GM13976 (cell line): ENCODE data around the gene SORBS1.
A peak's percentile ranks its signal among the peaks of the same experiment; 100 is the strongest.

Experiments used
- DNase-seq: peaks from one replicate; pipeline ENCODE4 v3.0.0; 2012; ENCODE audit warnings: low spot score
- in situ Hi-C: fragments of 300-500 bp; cut with MboI; formaldehyde crosslinking; loops from one replicate; pipeline ENCODE4 v1.12.0; 2022; ENCODE audit warnings: low sequenced_read_pairs, mixed read lengths, inconsistent platforms; ENCODE audit not compliant: unreplicated experiment
- TF ChIP-seq, protein P1 (sequence below): IDR thresholded peaks from 2 replicates; pipeline ENCODE4 v1.5.1; 2012; ENCODE audit warnings: borderline replicate concordance, mild to moderate bottlenecking; ENCODE audit not compliant: insufficient read depth; ENCODE audit errors: extremely low read depth, missing control alignments, control extremely low read depth

SORBS1 gene

DNA sequence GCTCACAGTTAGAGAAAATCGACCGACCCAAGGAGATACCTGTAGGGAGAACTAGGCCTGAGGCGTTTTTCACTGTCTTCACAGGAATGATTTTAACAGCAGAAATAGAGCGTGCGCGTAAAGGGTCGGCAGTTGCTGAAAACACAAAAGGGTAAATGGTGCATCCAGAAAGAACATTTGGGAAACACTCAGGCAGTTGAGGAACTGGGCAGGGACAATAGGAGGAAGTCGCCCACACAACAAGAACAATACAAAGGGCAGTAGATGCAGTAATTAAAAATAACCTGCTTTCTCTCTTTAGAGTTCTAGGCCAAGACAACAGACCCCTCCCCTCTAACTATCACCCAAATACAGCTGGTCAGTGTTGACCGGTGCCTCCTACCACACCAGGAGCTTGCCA, 126.6 kb downstream of the SORBS1 start:
- DNase-seq: no peak
- in situ Hi-C loops: no loop called here
- TF ChIP-seq, protein P1, sequence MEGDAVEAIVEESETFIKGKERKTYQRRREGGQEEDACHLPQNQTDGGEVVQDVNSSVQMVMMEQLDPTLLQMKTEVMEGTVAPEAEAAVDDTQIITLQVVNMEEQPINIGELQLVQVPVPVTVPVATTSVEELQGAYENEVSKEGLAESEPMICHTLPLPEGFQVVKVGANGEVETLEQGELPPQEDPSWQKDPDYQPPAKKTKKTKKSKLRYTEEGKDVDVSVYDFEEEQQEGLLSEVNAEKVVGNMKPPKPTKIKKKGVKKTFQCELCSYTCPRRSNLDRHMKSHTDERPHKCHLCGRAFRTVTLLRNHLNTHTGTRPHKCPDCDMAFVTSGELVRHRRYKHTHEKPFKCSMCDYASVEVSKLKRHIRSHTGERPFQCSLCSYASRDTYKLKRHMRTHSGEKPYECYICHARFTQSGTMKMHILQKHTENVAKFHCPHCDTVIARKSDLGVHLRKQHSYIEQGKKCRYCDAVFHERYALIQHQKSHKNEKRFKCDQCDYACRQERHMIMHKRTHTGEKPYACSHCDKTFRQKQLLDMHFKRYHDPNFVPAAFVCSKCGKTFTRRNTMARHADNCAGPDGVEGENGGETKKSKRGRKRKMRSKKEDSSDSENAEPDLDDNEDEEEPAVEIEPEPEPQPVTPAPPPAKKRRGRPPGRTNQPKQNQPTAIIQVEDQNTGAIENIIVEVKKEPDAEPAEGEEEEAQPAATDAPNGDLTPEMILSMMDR: no peak

DNA sequence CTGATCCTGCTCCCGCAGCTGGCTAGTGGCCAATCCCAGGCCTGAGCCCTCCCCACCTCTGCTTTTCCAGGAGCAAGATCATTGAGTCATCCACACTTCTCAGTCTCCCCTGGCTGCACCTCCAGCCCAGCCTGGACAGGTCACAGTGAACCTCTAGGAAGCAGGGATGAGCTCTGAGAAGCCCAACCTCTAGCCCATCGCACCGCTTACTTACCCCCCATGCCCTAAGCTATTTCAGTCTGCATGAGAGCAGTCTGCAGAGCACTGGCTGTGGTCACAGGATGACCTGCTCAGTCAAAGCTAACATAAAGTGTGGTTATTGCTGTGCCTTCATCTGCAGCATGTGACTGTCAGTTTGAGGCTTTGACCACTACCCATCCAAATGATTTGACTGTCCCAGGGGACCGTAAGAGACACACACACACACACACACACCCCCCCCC, 129.2 kb downstream of the SORBS1 start:
- TF ChIP-seq, protein P1: no peak
- DNase-seq: peak; percentile 43
- in situ Hi-C loops: no loop called here

GRCh38 chr10:95430231-95430951, 130.8 kb downstream of the SORBS1 start:
- in situ Hi-C loops: no loop called here
- DNase-seq: peak; percentile 83
- TF ChIP-seq, protein P1: peak; percentile 85

DNA sequence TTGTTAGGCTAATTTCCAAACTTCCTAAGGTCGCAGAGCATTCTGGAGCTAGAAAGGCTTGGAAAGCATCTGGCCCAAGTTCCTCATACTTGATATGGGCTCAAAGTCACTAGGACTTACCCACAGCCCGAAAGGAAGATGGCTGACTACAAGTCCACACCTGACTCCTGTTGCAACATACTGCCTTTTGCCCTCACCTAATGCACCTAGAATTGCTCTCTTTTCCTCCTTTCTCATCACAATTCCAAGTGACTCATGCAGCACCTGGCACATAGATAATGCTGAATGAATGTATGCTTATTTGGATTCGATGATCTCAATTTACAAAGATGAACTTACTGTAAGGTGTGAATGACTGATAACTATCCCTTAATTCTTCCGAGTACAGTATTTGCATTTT, 131.5 kb downstream of the SORBS1 start:
- in situ Hi-C loops: no loop called here
- no peak for DNase-seq
- TF ChIP-seq, protein P1: no peak

- in situ Hi-C loops: no loop called here
- TF ChIP-seq, protein P1: no peak
- no peak for DNase-seq
Observed at GRCh38 chr10:95428701-95429100, 132.5 kb downstream of the SORBS1 start.

- TF ChIP-seq, protein P1: no peak
- in situ Hi-C loops: no loop called here
Observed at GRCh38 chr10:95426482-95426881, 134.7 kb downstream of the SORBS1 start.

More at GRCh38 chr10:95426482-95426881, 134.7 kb downstream of the SORBS1 start:
- no peak for DNase-seq
